Left ventricle myocardium inferior (tissue), 1 donor: ENCODE results near the gene HDGF. TPM values are rescaled to one million over a fixed set of nuclear protein-coding genes. Genes with fewer than 3 reads are reported as not detected.

Experiments
- DNase-seq: peaks from one replicate; pipeline ENCODE4 v3.0.0-alpha.2; 2020
- H3K27ac ChIP-seq: fragments of 200-600 bp; replicated peaks from 2 replicates; pipeline ENCODE4 v1.8.0; 2021
- H3K27me3 ChIP-seq: fragments of 200-600 bp; 2 replicates; pipeline ENCODE4 v1.8.0; 2021; ENCODE audit warnings: low read depth
- H3K36me3 ChIP-seq: fragments of 200-600 bp; 2 replicates; pipeline ENCODE4 v1.8.0; 2021
- H3K4me1 ChIP-seq: fragments of 200-600 bp; 2 replicates; pipeline ENCODE4 v1.8.0; 2021
- H3K4me3 ChIP-seq: fragments of 200-600 bp; 2 replicates; pipeline ENCODE4 v1.8.0; 2021; ENCODE audit warnings: mild to moderate bottlenecking, moderate library complexity
- H3K9me3 ChIP-seq: fragments of 200-600 bp; replicated peaks from 2 replicates; pipeline ENCODE4 v1.8.0; 2021
- intact Hi-C: fragments of 100-400 bp; cut with micrococcal nuclease; formaldehyde crosslinking; loops from one replicate; pipeline ENCODE4 v1.11.0; 2022
- total RNA-seq: library from RNA; stranded (reverse); fragmentation: NEBNext Ultra II Directional; extraction: Animal tissue kit (Norgen Biotek cat#: 25700); gene quantifications from one replicate; pipeline ENCODE4 v1.2.1, GENCODE V29; 2021
- TF ChIP-seq, protein P1 (sequence below): fragments of 200-600 bp; IDR thresholded peaks from 2 replicates; pipeline ENCODE4 v1.8.0; 2021; ENCODE audit warnings: antibody characterized with exemption, mild to moderate bottlenecking, borderline replicate concordance
- donor health status: DM: no; HTN: yes; CAD: no; lungs with severe emphysema.

Gene HDGF
- total RNA-seq, 1 donor from 2014 or later = 145 TPM

DNA sequence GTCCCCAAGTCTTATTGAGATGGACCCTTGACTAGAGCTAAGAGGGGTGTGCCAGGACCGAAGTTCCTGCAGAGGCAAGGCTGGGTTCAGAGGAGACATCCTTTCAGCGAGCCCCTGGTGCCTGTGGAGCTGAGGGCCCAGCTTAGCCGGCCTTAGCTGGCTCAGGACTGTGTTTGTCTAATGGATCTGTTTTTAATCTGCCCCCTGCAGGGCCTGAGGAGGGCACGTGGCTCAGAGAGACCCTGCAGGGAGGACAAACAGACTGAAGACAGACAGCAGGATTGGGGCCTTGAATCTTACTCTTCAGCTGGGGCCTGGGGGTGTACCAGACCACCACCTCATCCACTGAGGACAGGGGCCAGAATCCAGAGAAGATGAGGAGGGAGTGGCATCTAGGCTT is 47.7 kb downstream of the HDGF start:
- Histone ChIP-seq H3K4me1 (peaks cover 30% of the 10 kb centered on the region), H3K9me3 (no peaks in the 10 kb centered on the region), H3K27ac (no peak overlapping the region), H3K27me3 (peaks cover 79% of the 10 kb centered on the region), H3K36me3 (no peaks in the 10 kb centered on the region), H3K4me3 (no peak overlapping the region)
- TF ChIP-seq, protein P1, sequence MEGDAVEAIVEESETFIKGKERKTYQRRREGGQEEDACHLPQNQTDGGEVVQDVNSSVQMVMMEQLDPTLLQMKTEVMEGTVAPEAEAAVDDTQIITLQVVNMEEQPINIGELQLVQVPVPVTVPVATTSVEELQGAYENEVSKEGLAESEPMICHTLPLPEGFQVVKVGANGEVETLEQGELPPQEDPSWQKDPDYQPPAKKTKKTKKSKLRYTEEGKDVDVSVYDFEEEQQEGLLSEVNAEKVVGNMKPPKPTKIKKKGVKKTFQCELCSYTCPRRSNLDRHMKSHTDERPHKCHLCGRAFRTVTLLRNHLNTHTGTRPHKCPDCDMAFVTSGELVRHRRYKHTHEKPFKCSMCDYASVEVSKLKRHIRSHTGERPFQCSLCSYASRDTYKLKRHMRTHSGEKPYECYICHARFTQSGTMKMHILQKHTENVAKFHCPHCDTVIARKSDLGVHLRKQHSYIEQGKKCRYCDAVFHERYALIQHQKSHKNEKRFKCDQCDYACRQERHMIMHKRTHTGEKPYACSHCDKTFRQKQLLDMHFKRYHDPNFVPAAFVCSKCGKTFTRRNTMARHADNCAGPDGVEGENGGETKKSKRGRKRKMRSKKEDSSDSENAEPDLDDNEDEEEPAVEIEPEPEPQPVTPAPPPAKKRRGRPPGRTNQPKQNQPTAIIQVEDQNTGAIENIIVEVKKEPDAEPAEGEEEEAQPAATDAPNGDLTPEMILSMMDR = no peak
- intact Hi-C loops = no loop called here
- DNase-seq = no peak

DNA sequence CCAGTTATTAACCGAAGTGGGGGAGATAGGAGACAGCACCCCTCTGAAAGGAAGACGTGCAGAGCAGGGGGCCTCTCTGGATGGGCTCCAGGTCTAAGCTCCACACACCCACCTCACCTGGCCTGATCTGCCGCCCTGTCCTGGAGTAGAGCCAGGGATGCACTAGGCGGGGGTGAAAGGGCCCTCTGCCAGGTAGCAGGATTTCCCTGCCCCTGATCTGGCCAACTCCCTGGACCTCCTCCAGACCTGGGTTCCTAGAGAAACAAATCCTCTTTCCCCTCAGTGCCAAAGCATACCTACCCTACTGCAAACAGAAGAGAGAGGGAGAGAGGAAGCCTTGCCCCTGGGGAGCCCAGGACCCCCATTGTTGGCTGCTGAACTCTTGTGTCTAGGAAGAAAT is 48.1 kb downstream of the HDGF start:
- no peak for DNase-seq
- Histone ChIP-seq H3K27me3 (peaks cover 81% of the 10 kb centered on the region), H3K36me3 (no peaks in the 10 kb centered on the region), H3K27ac (no peak overlapping the region), H3K9me3 (no peaks in the 10 kb centered on the region), H3K4me1 (peaks cover 30% of the 10 kb centered on the region), H3K4me3 (no peak overlapping the region)
- TF ChIP-seq, protein P1 = no peak
- intact Hi-C loops = no loop called here

DNA sequence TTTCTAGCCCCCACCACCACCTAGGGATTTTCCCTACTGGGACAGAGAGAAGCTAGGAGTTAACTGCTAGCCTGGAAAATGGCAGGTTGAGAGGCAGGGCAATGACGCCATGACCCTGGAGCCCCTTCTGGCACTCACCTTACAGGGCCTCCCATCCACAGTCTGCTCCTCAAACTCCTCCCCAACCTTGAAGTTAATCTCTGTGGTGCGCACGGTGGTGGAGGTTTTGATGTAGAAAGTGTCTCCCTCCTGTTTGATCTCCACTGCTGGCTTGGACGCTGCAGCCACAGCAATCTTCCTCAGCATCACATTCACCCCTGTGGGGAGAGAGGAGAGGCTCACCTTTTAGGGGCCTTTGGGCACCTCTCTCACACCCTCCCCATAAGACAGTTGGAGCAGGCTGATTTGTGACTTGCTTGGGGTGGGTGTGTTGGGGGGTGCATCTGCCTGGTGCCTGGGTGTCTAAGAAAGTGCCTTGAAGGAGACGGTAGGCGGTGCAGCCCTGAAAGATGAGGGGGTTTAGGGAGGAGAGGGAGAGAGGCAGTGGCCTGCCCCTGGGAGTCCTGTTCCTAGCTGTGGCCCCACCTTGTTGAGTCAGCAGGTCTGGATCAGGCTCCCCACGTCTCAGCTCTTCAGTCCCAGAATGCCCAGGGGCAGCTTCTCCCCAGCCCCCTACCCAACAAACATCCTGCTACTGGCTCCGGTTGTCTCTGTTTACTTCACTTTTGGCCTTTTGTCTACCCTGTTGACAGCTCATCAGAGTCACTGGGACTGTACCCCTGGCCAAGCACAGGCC is 50.5 kb downstream of the HDGF start:
- no peaks in the 10 kb centered on the region for H3K9me3 ChIP-seq
- no peak overlapping the region for H3K27ac ChIP-seq
- H3K4me3 ChIP-seq = no peak overlapping the region
- peaks cover 93% of the 10 kb centered on the region for H3K27me3 ChIP-seq
- TF ChIP-seq, protein P1 = no peak
- peaks cover 17% of the 10 kb centered on the region for H3K4me1 ChIP-seq
- intact Hi-C loops = no loop called here
- no peaks in the 10 kb centered on the region for H3K36me3 ChIP-seq
- no peak for DNase-seq

DNA sequence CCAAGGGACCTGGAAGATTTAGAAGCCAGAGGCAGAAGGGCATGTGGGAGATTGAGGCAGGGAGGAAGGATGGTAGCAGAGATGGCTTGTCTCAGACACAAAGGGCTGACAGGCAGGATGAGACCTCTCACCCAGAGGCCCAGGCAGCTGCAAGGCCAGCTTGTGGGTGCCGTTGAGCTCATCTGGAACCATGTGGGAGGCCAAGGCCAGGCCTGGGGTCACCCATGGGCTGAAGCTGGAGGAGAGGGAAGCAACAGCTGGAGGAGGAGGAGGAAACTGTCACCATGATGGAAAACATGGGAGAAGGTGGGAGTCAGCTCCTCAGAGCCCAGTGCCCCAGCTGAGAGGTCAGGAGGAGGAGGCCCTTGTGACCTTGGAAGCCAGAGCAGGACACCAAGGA is 52.5 kb downstream of the HDGF start:
- DNase-seq = no peak
- Histone ChIP-seq H3K27me3 (peaks cover 92% of the 10 kb centered on the region), H3K4me3 (no peak overlapping the region), H3K36me3 (no peaks in the 10 kb centered on the region), H3K9me3 (no peaks in the 10 kb centered on the region), H3K4me1 (no peaks in the 10 kb centered on the region), H3K27ac (no peak overlapping the region)
- TF ChIP-seq, protein P1 = no peak
- intact Hi-C loops = no loop called here

DNA sequence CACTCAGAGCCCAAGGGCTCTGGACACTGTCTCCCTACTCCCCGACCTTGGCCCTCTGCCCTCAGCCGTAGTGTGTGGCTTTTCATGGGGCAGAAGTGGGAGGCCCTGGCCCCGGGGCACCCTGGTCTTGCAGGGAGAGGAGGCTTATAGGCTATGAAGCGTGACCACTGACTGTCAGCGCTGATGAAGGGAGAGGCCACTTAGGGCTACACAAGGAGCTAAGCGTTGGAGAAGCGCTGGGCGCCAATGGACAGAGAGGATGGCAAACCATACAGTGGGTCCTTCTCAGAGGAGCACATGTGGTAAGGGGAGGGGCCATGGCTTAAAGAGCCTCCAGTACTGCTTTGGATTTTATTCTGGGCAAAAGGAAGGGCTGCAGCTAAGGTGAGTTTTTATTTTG is 54.0 kb downstream of the HDGF start:
- Histone ChIP-seq H3K36me3 (no peaks in the 10 kb centered on the region), H3K4me3 (no peak overlapping the region), H3K27me3 (peaks cover 92% of the 10 kb centered on the region), H3K9me3 (no peaks in the 10 kb centered on the region), H3K27ac (no peak overlapping the region), H3K4me1 (peaks cover 7% of the 10 kb centered on the region)
- intact Hi-C loops = no loop called here
- TF ChIP-seq, protein P1 = no peak
- DNase-seq = no peak
